GM08714 (cell line): ENCODE measurements around the gene CELSR1.
A peak's percentile ranks its signal among the peaks of the same experiment; 100 is the strongest.

Experiments
- H3K4me3 ChIP-seq: fragments of 200-500 bp; sonication (Bioruptor generic); 2 replicates; pipeline ENCODE4 v1.5.1; 2014; ENCODE audit warnings: mild to moderate bottlenecking, low read length, inconsistent platforms
- ZNF274 ChIP-seq: IDR thresholded peaks from 2 replicates; pipeline ENCODE4 v1.6.1; 2012; ENCODE audit warnings: mild to moderate bottlenecking, low read depth, low read length

Gene CELSR1

GRCh38 chr22:46371623-46372226, 165.7 kb downstream of the CELSR1 start:
- no peak for TF ChIP-seq ZNF274
- no peak overlapping the region for H3K4me3 ChIP-seq

GRCh38 chr22:46370584-46371291, 166.7 kb downstream of the CELSR1 start:
- no peak for TF ChIP-seq ZNF274
- H3K4me3 ChIP-seq = no peak overlapping the region

- no peak for TF ChIP-seq ZNF274
- no peak overlapping the region for H3K4me3 ChIP-seq
These were observed 167.5 kb downstream of the CELSR1 start for GRCh38 chr22:46369716-46370583.

GRCh38 chr22:46368871-46369715, 168.3 kb downstream of the CELSR1 start:
- no peak for TF ChIP-seq ZNF274
- H3K4me3 ChIP-seq = no peak overlapping the region

GRCh38 chr22:46368422-46368821, 169.0 kb downstream of the CELSR1 start:
- no peak for TF ChIP-seq ZNF274

DNA sequence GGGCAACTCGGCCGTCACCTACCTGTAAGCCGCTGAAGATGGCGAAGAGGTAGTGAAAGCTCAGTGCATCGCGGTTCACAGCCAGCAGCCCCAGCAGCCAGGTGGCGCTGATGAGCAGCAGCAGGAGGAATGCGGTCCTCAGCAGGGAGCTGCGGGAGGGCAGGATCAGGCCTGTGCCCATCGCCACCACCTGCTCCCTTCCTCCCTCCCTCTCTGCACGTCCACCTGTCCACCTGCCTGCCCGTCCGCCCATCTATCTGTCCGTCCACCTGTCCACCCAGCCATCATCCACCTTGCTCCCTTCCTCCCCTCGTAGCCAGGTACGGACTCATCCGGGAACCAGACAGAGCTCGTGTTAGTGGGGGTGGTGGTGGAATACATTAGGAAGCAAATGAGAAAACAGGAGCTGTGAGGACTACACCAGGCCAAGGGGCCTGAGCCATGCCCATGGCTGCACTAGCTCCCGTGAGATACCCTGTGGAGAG, 169.7 kb downstream of the CELSR1 start:
- no peak overlapping the region; the same call in 1 of the 2 replicates for H3K4me3 ChIP-seq
- TF ChIP-seq ZNF274 = no peak

More at GRCh38 chr22:46368422-46368821, 169.0 kb downstream of the CELSR1 start:
- H3K4me3 ChIP-seq = no peak overlapping the region

- no peak for TF ChIP-seq ZNF274
- peak overlapping the region; percentile 1; the same call in 1 of the 2 replicates for H3K4me3 ChIP-seq
These were observed 170.4 kb downstream of the CELSR1 start for GRCh38 chr22:46366801-46367706.

DNA sequence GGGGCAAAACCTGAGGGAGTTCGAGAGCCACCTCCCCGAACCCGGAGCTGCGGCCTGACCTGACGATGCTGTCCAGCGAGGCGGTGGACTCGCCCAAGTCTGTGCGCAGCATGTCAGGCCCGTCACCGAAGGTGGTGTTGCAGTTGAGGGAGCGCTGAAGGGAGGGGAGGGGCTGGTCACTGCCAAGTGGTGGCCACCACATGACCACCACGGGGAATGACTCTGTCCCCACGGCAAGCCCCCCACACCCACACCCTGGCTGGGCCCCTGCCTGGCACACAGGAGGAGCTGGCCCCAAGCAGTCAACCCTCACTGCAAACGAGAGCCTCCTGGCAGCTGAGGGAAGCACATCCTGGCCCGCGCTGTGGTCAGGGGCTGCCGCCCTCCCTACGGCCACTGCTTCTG, 171.1 kb downstream of the CELSR1 start:
- no peak for TF ChIP-seq ZNF274
- no peak overlapping the region for H3K4me3 ChIP-seq

GRCh38 chr22:46365166-46365624, 172.2 kb downstream of the CELSR1 start:
- no peak for TF ChIP-seq ZNF274

DNA sequence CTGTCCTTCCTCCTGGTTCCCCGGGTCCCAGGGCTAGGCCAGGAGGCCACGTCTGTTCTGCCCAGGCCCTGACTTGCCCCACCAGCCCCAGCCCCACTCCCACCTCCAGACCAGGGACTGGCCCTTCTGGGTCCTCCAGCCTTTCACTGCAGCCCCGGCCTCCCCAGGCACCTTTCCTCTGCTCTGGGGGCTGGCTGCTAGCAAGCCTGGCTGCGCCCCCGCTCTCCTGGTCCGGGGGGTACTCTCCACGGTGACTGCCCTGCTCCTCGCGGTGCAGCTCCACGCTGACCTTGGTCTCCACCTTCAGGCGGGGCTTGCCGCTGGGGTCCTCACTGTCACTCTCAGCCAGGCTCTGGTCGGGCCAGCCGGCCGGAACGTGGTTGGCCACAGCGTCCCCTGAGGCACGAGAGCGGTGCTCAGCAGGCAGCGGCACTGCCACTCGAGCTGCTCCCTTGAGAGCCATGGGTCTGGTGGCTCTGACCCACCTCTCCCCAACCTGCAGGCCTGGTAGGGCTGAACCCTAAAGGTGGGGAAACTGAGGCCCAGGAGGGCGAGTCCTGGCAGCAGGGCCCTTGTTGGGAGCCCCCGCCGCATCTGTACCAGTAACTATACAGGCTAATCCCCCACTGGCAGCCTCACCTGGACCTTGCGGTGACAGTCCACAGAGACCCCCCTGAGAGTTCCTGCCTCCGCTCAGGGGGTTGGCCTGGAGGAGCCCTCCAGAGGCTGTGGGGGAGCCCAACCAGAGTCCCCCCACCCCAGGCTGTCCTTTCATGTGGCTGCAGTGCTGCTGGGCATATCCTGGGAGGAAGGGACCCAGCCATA, 172.9 kb downstream of the CELSR1 start:
- TF ChIP-seq ZNF274 = no peak
- H3K4me3 ChIP-seq = no peak overlapping the region

More at GRCh38 chr22:46365166-46365624, 172.2 kb downstream of the CELSR1 start:
- H3K4me3 ChIP-seq = no peak overlapping the region

DNA sequence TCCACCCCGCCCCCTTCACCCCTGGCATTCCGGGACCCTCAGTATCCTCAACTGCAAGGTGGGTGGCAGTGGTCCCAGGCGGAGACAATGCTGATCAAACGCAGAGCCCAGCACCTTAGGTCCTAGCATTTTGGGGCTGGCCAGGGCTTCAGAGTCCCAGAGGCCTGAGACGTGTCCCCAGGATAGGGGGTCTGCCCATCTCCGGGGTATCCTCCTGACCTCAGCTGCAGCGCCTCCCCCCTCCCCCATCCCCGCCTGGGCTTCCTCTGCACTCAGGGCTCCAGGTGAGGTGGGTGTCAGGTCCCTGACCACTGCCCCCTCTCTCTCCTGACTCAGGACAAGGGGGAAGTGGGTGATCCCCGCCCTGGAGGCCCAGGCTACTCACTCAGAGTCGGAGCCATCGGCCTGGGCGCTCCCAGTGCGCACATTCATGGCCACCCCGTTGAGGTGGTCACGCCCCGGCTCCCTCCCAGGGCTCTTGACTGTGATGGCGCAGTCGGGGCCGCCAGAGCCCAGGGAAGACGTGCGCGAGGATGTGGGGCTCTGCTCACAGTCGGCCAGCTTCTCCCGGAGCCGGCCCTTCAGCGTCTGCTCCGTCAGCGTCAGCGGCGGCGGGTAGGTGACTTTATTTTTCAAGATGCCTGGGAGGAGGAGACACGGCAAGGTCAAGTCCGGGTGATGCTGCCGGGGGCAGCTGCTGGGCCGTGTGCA, 173.7 kb downstream of the CELSR1 start:
- H3K4me3 ChIP-seq = no peak overlapping the region
- no peak for TF ChIP-seq ZNF274
